Body of pancreas (tissue), 4 donors: ENCODE data around the gene KRT75. TPM values are rescaled to one million over a fixed set of nuclear protein-coding genes. Genes with fewer than 3 reads are reported as not detected.

Experiments used
- ATAC-seq: fragments of 150-250 bp; one replicate; pipeline ENCODE4 v1.9.1; 2016
- DNase-seq, 4 donors: peaks; one replicate each; pipeline ENCODE4 v3.0.0-alpha.2; 2019
- H3K27ac ChIP-seq, 4 donors: fragments of 200-600 bp; sonication (generic); 1 replicate in 3 of 4; 2 replicates in 1 of 4; pipeline versions ENCODE4 v1.5.1 to v1.6.1; 2016 to 2019; ENCODE audit warnings: mild to moderate bottlenecking in 1 of 4, mixed read lengths in 1 of 4, moderate library complexity in 1 of 4
- H3K27me3 ChIP-seq, 2 donors: fragments of 200-600 bp; sonication (generic); one replicate each; pipeline ENCODE4 v1.6.0; 2016; ENCODE audit warnings: mild to moderate bottlenecking in 1 of 2
- H3K36me3 ChIP-seq, 2 donors: fragments of 200-600 bp; sonication (generic); replicated peaks in 1 of 2; 2 replicates each; pipeline ENCODE4 v1.5.1; 2016; ENCODE audit warnings: low read depth in 2 of 2; ENCODE audit not compliant: insufficient read depth in 1 of 2
- H3K4me1 ChIP-seq: fragments of 200-600 bp; sonication (generic); one replicate; pipeline ENCODE4 v1.6.0; 2016
- H3K4me3 ChIP-seq, 2 donors: fragments of 200-600 bp; sonication (generic); 1 replicate in 1 of 2; 2 replicates in 1 of 2; pipeline ENCODE4 v1.5.1; 2016 to 2019
- H3K9me3 ChIP-seq, 3 donors: fragments of 200-600 bp; sonication (generic); 1 replicate in 2 of 3; 2 replicates in 1 of 3; pipeline ENCODE4 v1.5.1; 2016
- POLR2A ChIP-seq, 3 donors: fragments of 450-650 bp; IDR thresholded peaks; one replicate each; pipeline ENCODE4 v1.6.1; 2016; ENCODE audit warnings: antibody characterized with exemption in 3 of 3, mild to moderate bottlenecking in 2 of 3
- WGBS, 2 donors: methylation state at CpG; one replicate each; pipeline ENCODE4 v1.1.5; 2017; 5-methylcytosine and 5-hydroxymethylcytosine counted together
- intact Hi-C: fragments of 100-400 bp; cut with DNase I; formaldehyde crosslinking; loops from one replicate; pipeline ENCODE4 v1.15.1; 2023
- total RNA-seq, 2 donors: library from RNA; depleted of rRNA; stranded (reverse); fragments of >200 nt; gene quantifications; one replicate each; pipeline ENCODE4 v1.1.0, GENCODE V29; 2016
- TF ChIP-seq, protein P1 (sequence below), 7 experiments: fragments of 450-650 bp in 4 of 7; fragments of 200-600 bp in 3 of 7; sonication (generic) in 3 of 7; IDR thresholded peaks; one replicate each; pipeline ENCODE4 v1.5.1; 2016 to 2019; ENCODE audit warnings: antibody characterized with exemption in 7 of 7

Gene KRT75
- total RNA-seq, 2 donors from 2014 or later: not detected

DNA sequence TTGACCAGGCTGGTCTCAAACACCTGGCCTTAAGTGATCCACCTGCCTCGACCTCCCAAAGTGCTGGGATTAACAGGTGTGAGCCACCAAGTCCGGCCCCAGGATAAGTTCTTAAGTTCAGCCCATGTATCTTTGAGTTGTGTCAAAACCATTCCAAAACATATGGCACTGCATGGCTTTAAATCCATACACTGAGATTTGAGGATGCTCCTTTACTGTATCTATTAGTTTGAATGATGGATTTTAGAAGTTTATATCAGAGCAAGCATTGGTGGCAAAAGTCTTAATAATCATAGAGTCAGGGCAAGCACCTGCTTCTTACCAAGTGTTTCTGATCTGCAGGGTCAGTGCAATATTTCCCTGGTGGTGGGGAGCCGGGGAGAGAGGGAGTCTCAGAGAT, 11.7 kb upstream of the KRT75 start:
- no peak for ATAC-seq

DNA sequence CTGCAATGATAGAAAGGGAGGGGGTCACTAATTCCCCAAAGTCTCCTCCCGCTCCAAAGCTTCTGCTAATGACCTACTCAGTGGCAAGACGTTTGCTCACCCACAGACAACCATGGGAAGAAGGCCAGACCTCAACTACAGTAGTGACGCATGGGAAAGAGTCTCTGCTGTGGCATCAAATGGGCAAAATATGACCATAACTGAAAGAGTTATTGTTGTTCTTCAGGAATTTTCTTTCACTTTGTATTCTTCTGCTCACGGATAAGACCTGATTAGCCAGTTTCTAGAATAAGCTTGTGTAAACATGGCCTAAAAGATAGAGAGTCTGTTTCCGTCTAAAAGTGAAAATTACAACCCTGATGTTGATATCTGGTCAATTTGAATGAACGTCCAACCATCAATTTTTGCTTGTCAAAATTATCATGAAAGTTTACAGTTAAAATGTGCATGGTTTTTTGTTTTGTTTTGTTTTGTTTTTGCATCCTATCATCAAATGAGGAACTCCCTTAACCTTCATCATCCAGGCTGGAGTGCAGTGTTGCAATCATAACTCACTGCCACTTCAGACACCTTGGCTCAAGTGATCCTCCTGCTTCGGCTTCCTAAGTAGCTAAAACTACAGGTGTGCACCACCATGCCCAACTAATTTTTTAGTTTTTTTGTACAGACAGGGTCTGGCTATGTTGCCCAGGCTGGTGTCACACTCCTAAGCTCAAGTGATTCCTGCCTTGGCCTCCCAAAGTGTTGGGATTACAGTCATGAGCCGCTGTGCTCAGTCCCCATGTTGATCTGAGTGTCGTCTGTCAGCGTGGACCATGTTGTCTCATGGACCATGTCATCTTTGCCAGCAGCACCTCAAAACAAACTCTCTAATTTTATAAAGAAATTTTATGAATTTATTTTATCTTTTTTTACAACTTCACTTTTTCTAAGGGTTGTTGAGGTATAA, 10.8 kb upstream of the KRT75 start:
- no peaks in the 10 kb centered on the region for H3K36me3 ChIP-seq
- H3K4me1 ChIP-seq: no peaks in the 10 kb centered on the region
- WGBS, 2 donors: 43 to 46% methylated on average over 10 of the region's 10 CpGs
- H3K27me3 ChIP-seq: no peaks in the 10 kb centered on the region
- intact Hi-C loops: no loop called here
- ATAC-seq (peak; percentile 45), DNase-seq (no peak)
- H3K9me3 ChIP-seq: no peaks in the 10 kb centered on the region
- TF ChIP-seq POLR2A (IDR thresholded peaks at IDR 0.05): no peak
- TF ChIP-seq, protein P1, sequence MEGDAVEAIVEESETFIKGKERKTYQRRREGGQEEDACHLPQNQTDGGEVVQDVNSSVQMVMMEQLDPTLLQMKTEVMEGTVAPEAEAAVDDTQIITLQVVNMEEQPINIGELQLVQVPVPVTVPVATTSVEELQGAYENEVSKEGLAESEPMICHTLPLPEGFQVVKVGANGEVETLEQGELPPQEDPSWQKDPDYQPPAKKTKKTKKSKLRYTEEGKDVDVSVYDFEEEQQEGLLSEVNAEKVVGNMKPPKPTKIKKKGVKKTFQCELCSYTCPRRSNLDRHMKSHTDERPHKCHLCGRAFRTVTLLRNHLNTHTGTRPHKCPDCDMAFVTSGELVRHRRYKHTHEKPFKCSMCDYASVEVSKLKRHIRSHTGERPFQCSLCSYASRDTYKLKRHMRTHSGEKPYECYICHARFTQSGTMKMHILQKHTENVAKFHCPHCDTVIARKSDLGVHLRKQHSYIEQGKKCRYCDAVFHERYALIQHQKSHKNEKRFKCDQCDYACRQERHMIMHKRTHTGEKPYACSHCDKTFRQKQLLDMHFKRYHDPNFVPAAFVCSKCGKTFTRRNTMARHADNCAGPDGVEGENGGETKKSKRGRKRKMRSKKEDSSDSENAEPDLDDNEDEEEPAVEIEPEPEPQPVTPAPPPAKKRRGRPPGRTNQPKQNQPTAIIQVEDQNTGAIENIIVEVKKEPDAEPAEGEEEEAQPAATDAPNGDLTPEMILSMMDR (IDR thresholded peaks at IDR 0.05): no peak
- H3K27ac ChIP-seq: peak overlapping the region in 2 of 4 donors; percentile 48 to 54
- H3K4me3 ChIP-seq: no peak overlapping the region

More for the DNA sequence above, 11.7 kb upstream of the KRT75 start:
- Histone ChIP-seq H3K4me3 (no peak overlapping the region), H3K4me1 (no peaks in the 10 kb centered on the region), H3K27me3 (no peaks in the 10 kb centered on the region), H3K9me3 (no peaks in the 10 kb centered on the region), H3K27ac (no peak overlapping the region), H3K36me3 (no peaks in the 10 kb centered on the region)
- no peak for DNase-seq
- intact Hi-C loops: no loop called here
- TF ChIP-seq POLR2A (IDR thresholded peaks at IDR 0.05): no peak
- TF ChIP-seq, protein P1 (IDR thresholded peaks at IDR 0.05): no peak
- WGBS, 2 donors: 55 to 63% methylated on average over 3 of the region's 3 CpGs

DNA sequence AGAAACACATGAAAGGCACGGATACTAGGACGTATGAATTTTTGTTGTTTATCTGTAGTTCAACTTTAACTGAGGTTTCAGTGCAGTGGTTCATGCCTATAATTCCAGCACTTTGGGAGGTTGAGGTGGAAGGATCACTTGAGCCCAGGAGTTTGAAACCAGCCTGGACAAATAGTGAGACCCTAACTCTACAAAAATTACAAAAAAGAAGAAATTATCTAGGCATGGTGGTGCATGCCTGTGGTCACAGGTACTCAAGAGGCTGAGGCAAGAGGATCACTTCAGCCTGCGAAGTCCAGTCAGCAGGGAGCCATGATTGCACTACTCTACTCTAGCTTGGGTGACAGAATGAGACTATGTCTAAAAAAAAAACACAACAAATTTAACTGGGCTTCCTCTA, 9.8 kb upstream of the KRT75 start:
- 76 to 89% methylated on average over 3 of the region's 3 CpGs for WGBS, 2 donors
- Histone ChIP-seq H3K36me3 (no peaks in the 10 kb centered on the region), H3K9me3 (no peaks in the 10 kb centered on the region), H3K27me3 (no peaks in the 10 kb centered on the region), H3K4me1 (no peaks in the 10 kb centered on the region), H3K27ac (peak overlapping the region in 1 of 4 donors; percentile 54), H3K4me3 (no peak overlapping the region)
- no peak for DNase-seq
- intact Hi-C loops: no loop called here
- no peak for TF ChIP-seq POLR2A (IDR thresholded peaks at IDR 0.05)
- TF ChIP-seq, protein P1 (IDR thresholded peaks at IDR 0.05): no peak
- no peak for ATAC-seq

DNA sequence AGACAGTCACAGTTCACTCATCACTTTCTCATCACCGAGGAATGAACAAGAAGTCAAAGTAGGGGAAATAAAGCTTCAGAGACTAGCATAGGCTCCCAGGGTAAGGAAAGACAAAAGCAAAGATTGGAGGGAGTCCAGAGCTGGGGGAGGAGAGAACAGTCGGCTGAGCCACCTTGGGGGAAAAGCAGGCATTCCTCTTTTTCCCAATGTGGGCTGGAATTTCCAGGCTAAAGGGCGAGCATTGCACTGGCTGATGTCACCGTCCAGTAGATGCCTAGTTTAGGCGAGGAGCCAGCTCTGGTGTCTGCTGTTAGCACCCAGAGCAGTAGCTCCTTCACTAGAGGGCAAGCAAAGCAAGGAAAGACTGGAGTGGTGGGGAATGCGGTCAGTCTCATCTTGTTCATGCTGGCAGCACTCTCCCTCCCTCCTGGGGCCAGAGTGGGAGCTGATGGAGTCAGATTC, 8.5 kb upstream of the KRT75 start:
- Histone ChIP-seq H3K27me3 (no peaks in the 10 kb centered on the region), H3K27ac (no peak overlapping the region), H3K4me1 (no peaks in the 10 kb centered on the region), H3K36me3 (no peaks in the 10 kb centered on the region), H3K9me3 (no peaks in the 10 kb centered on the region), H3K4me3 (no peak overlapping the region)
- peak; percentile 28 for ATAC-seq
- WGBS, 2 donors: 52 to 54% methylated on average over 6 of the region's 6 CpGs
- TF ChIP-seq POLR2A (IDR thresholded peaks at IDR 0.05): no peak
- DNase-seq: peak; percentile 20 to 48 (median 34)
- intact Hi-C loops: no loop called here

DNA sequence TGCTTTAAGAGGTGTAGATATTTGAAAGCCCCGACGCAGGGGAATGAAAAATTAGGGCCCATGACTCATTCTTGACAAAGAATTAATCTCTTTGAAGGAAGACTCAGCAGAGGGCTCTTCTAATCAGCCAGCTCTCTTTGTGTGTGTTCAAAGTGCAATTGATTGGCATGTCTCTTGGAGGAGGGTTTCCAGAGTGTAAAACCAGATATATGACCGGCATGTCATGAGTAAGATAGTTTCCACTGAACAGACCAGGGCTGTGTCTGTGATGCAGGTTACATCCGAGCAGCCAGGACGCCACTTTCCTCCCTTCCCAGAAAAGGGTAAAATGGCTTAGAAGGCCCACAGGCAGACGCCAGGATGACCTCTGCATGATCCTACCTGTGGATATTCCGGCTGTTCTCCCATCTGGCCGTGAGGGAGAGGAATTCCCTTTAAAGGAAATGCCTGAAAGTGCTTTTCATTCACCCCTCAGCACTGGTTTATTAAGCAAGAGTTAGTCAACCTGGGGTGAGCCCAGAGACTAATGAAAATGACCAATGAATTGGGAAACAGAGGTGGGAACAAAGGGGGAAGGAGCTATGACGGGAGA, 7.2 kb upstream of the KRT75 start:
- H3K27me3 ChIP-seq: no peaks in the 10 kb centered on the region
- TF ChIP-seq, protein P1 (IDR thresholded peaks at IDR 0.05): no peak
- no peak for TF ChIP-seq POLR2A (IDR thresholded peaks at IDR 0.05)
- no peaks in the 10 kb centered on the region for H3K9me3 ChIP-seq
- H3K4me3 ChIP-seq: no peak overlapping the region
- intact Hi-C loops: no loop called here
- peaks cover under 1% of the 10 kb centered on the region for H3K4me1 ChIP-seq
- ATAC-seq (no peak), DNase-seq (no peak)
- H3K27ac ChIP-seq: no peak overlapping the region
- H3K36me3 ChIP-seq: no peaks in the 10 kb centered on the region
- WGBS, 2 donors: 57 to 58% methylated on average over 9 of the region's 9 CpGs
